B cell (primary cell): Measurements from ENCODE around the gene BBS1. TPM values are rescaled to one million over a fixed set of nuclear protein-coding genes. Genes with fewer than 3 reads are reported as not detected.

Source experiments
- ATAC-seq: fragments of 200-7000 bp; cut with Tn5 transposase; one replicate; pipeline ENCODE4 v1.10.0; 2021; ENCODE audit warnings: low read depth, mild to moderate bottlenecking, moderate number of reproducible peaks, moderate library complexity
- CTCF ChIA-PET: fragments of 350-600 bp; sonication (Branson Sonifier 250); formaldehyde crosslinking; loops from one replicate; lab custom pipeline; 2021; ENCODE audit warnings: antibody characterized with exemption, inconsistent platforms; lab: Charles Lee
- POLR2A ChIA-PET: fragments of 350-600 bp; sonication (Branson Sonifier 250); formaldehyde crosslinking; loops from one replicate; lab custom pipeline; 2021; ENCODE audit warnings: antibody characterized with exemption; lab: Charles Lee
- DNase-seq: peaks from one replicate; pipeline ENCODE4 v3.0.0; 2013
- H2AFZ ChIP-seq: 2 replicates; pipeline ENCODE4 v1.6.1; 2012; ENCODE audit warnings: mild to moderate bottlenecking, low read depth, low read length; ENCODE audit not compliant: insufficient read depth, poor library complexity, severe bottlenecking
- H3K27ac ChIP-seq, 2 donors: 1 replicate in 1 of 2; 2 replicates in 1 of 2; pipeline ENCODE4 v1.5.1; 2012 to 2013; ENCODE audit warnings: low read length in 2 of 2, mild to moderate bottlenecking in 2 of 2, moderate library complexity in 1 of 2
- H3K27me3 ChIP-seq, 4 experiments: fragments of 200-600 bp in 1 of 4; sonication (generic) in 1 of 4; replicated peaks in 1 of 4; 1 replicate in 2 of 4; 2 replicates in 2 of 4; pipeline versions ENCODE4 v1.6.1 to v1.7.0; 2013 to 2016; ENCODE audit warnings: low read length in 3 of 4, mild to moderate bottlenecking in 2 of 4, mixed read lengths in 1 of 4, moderate library complexity in 1 of 4; ENCODE audit not compliant: insufficient read depth in 4 of 4, control insufficient read depth in 3 of 4; ENCODE audit errors: control extremely low read depth in 1 of 4
- H3K36me3 ChIP-seq, 2 experiments: replicated peaks in 1 of 2; 1 replicate in 1 of 2; 2 replicates in 1 of 2; pipeline versions ENCODE4 v1.6.1 to v1.7.1; 2013; ENCODE audit warnings: low read length in 1 of 2; ENCODE audit not compliant: insufficient read depth in 2 of 2, control insufficient read depth in 1 of 2; ENCODE audit errors: control extremely low read depth in 1 of 2, extremely low read depth in 1 of 2
- H3K4me1 ChIP-seq, 2 donors: fragments of 200-600 bp in 1 of 2; sonication (generic) in 1 of 2; 1 replicate in 1 of 2; 2 replicates in 1 of 2; pipeline versions ENCODE4 v1.5.1 to v1.6.1; 2013 to 2017; ENCODE audit warnings: low read length in 2 of 2; ENCODE audit not compliant: control insufficient read depth in 2 of 2, insufficient read depth in 2 of 2
- H3K4me2 ChIP-seq: replicated peaks from 2 replicates; pipeline ENCODE3; 2012; ENCODE audit warnings: mild to moderate bottlenecking, low read depth, low read length; ENCODE audit not compliant: poor library complexity, severe bottlenecking
- H3K4me3 ChIP-seq, 5 experiments: fragments of 200-600 bp in 1 of 5; sonication (generic) in 1 of 5; 1 replicate in 3 of 5; 2 replicates in 2 of 5; pipeline versions ENCODE4 v1.5.1 to v1.7.0; 2011 to 2016; ENCODE audit warnings: low read length in 4 of 5, mild to moderate bottlenecking in 4 of 5, low read depth in 2 of 5, control low read depth in 1 of 5, moderate library complexity in 1 of 5; ENCODE audit not compliant: insufficient read depth in 1 of 5; ENCODE audit errors: control extremely low read depth in 1 of 5, extremely low read depth in 1 of 5
- H3K79me2 ChIP-seq: fragments of 200-600 bp; sonication (generic); one replicate; pipeline ENCODE4 v1.6.0; 2016; ENCODE audit warnings: low read length; ENCODE audit not compliant: control insufficient read depth, insufficient read depth
- H3K9ac ChIP-seq: fragments of 200-600 bp; sonication (generic); 2 replicates; pipeline ENCODE4 v1.6.1; 2017; ENCODE audit warnings: mild to moderate bottlenecking, low read length, moderate library complexity
- H3K9me3 ChIP-seq, 3 donors: one replicate each; pipeline versions ENCODE4 v1.6.1 to v1.7.1; 2013; ENCODE audit warnings: low read length in 2 of 3; ENCODE audit not compliant: control insufficient read depth in 2 of 3, insufficient read depth in 1 of 3; ENCODE audit errors: control extremely low read depth in 1 of 3
- H4K20me1 ChIP-seq: 2 replicates; pipeline ENCODE4 v1.6.0; 2012; ENCODE audit warnings: mild to moderate bottlenecking, low read length; ENCODE audit not compliant: insufficient read depth, control insufficient read depth, poor library complexity, severe bottlenecking
- H3K27ac Mint-ChIP-seq: one replicate; pipeline ENCODE4 v1.8.0; 2021; ENCODE audit warnings: mixed read lengths
- H3K27me3 Mint-ChIP-seq: one replicate; pipeline ENCODE4 v1.8.0; 2021; ENCODE audit warnings: mixed read lengths
- H3K4me1 Mint-ChIP-seq: one replicate; pipeline ENCODE4 v1.8.0; 2021; ENCODE audit warnings: mixed read lengths
- H3K4me3 Mint-ChIP-seq: one replicate; pipeline ENCODE4 v1.8.0; 2021; ENCODE audit warnings: mixed read lengths
- H3K9me3 Mint-ChIP-seq: one replicate; pipeline ENCODE4 v1.8.0; 2022; ENCODE audit warnings: mixed read lengths; ENCODE audit not compliant: insufficient read depth
- CTCF ChIP-seq: fragments of 200-600 bp; IDR thresholded peaks from one replicate; pipeline ENCODE4 v1.8.0; 2022; ENCODE audit warnings: antibody characterized with exemption, mild to moderate bottlenecking
- EZH2 ChIP-seq: IDR thresholded peaks from 2 replicates; pipeline ENCODE4 v1.6.1; 2012; ENCODE audit warnings: borderline replicate concordance, low read depth, mild to moderate bottlenecking, moderate library complexity, low read length; ENCODE audit not compliant: insufficient read depth, poor library complexity, severe bottlenecking
- WGBS: methylation state at CpG from one replicate; pipeline ENCODE4 v1.1.5; 2013; ENCODE audit warnings: missing lambda C conversion rate; ENCODE audit not compliant: insufficient coverage; 5-methylcytosine and 5-hydroxymethylcytosine counted together
- intact Hi-C: fragments of 100-400 bp; cut with micrococcal nuclease; formaldehyde crosslinking; loops from one replicate; pipeline ENCODE4 v1.10.0; 2022
- polyA plus RNA-seq: library from polyadenylated mRNA; depleted of rRNA; stranded (reverse); fragments of >200 nt; gene quantifications from 2 replicates; pipeline ENCODE4 v1.2.3, GENCODE V29; 2012
- total RNA-seq, 2 donors: library from RNA; stranded (reverse); fragments of 120-200 nt in 1 of 2; gene quantifications; 1 replicate in 1 of 2; 2 replicates in 1 of 2; pipeline versions ENCODE4 v1.2.3 to v1.2.4, GENCODE V29; 2013 to 2022

BBS1 gene
- total and polyA plus RNA-seq, 2 donors (not counting 1 experiment from before 2014, with no cell fraction given) = 20.4 to 52.5 TPM

- H3K27me3 Mint-ChIP-seq = peaks cover 7% of the 10 kb centered on the region
- CTCF ChIA-PET = interaction anchor here (1.3 kb wide), 1 partner anchor 114 kb away, joined by 4 read pairs; the partner anchor contains the start of gene RBM4B
Observed at GRCh38 chr11:66564538-66564937, 54.1 kb downstream of the BBS1 start.

GRCh38 chr11:66564984-66565383, 54.5 kb downstream of the BBS1 start:
- no peak overlapping the region for H3K4me3 ChIP-seq
- H4K20me1 ChIP-seq = no peaks in the 10 kb centered on the region
- peaks cover 10% of the 10 kb centered on the region for H3K4me1 Mint-ChIP-seq
- H3K4me2 ChIP-seq = no peak overlapping the region
- intact Hi-C loops = no loop called here
- peaks cover 8% of the 10 kb centered on the region for H3K27me3 Mint-ChIP-seq
- no CpG with 5 or more reads among the region's 5 CpGs for WGBS
- H3K79me2 ChIP-seq = no peaks in the 10 kb centered on the region
- CTCF ChIA-PET = no interaction called here
- peaks cover 0 to 22% (median 3%) of the 10 kb centered on the region in 4 experiments for H3K27me3 ChIP-seq
- H3K36me3 ChIP-seq = no peaks in the 10 kb centered on the region
- H3K4me1 ChIP-seq = peaks cover 9 to 11% of the 10 kb centered on the region in 2 donors
- no peak overlapping the region for H3K27ac Mint-ChIP-seq
- POLR2A ChIA-PET = no interaction called here
- ATAC-seq (no peak), DNase-seq (no peak)
- H3K4me3 Mint-ChIP-seq = no peak overlapping the region
- no peak overlapping the region for H2AFZ ChIP-seq
- no peak overlapping the region for H3K27ac ChIP-seq
- H3K9ac ChIP-seq = no peak overlapping the region
- H3K9me3 ChIP-seq = no peaks in the 10 kb centered on the region
- no peaks in the 10 kb centered on the region for H3K9me3 Mint-ChIP-seq
- TF ChIP-seq EZH2 = no peak
- no peak for TF ChIP-seq CTCF

More at GRCh38 chr11:66564538-66564937, 54.1 kb downstream of the BBS1 start:
- Mint-ChIP-seq H3K4me3 (no peak overlapping the region), H3K4me1 (peaks cover 10% of the 10 kb centered on the region), H3K27ac (no peak overlapping the region), H3K9me3 (no peaks in the 10 kb centered on the region)
- ATAC-seq = no peak
- TF ChIP-seq CTCF (no peak), EZH2 (no peak)
- Histone ChIP-seq H3K27ac (no peak overlapping the region), H2AFZ (no peak overlapping the region), H3K79me2 (no peaks in the 10 kb centered on the region), H3K27me3 (peaks cover 0 to 25% (median 3%) of the 10 kb centered on the region in 4 experiments), H4K20me1 (no peaks in the 10 kb centered on the region), H3K9ac (no peak overlapping the region), H3K36me3 (no peaks in the 10 kb centered on the region), H3K4me2 (no peak overlapping the region), H3K4me1 (peaks cover 9 to 11% of the 10 kb centered on the region in 2 donors), H3K4me3 (no peak overlapping the region), H3K9me3 (no peaks in the 10 kb centered on the region)
- intact Hi-C loops = no loop called here
- POLR2A ChIA-PET = no interaction called here
- no peak for DNase-seq
- WGBS = 96% methylated on average over 12 of the region's 14 CpGs
